Rectal smooth muscle tissue (tissue), 1 donor: ENCODE results near the gene TM4SF20.
"Not testable (repeated sequence)": the region's sequence is repeated elsewhere in the genome, so short reads cannot be mapped to it uniquely, and the experiment has no call there.

Source experiments
- H3K27ac ChIP-seq: one replicate; pipeline ENCODE4 v1.7.0; 2013; ENCODE audit warnings: low read depth, low read length, inconsistent platforms
- H3K27me3 ChIP-seq: one replicate; pipeline ENCODE4 v1.7.0; 2013; ENCODE audit warnings: low read length; ENCODE audit not compliant: control insufficient read depth, insufficient read depth
- H3K36me3 ChIP-seq: one replicate; pipeline ENCODE4 v1.7.0; 2013; ENCODE audit warnings: low read length; ENCODE audit not compliant: control insufficient read depth, insufficient read depth
- H3K4me1 ChIP-seq: one replicate; pipeline ENCODE4 v1.7.0; 2013; ENCODE audit warnings: low read length; ENCODE audit not compliant: control insufficient read depth, insufficient read depth
- H3K4me3 ChIP-seq: one replicate; pipeline ENCODE4 v1.7.0; 2013; ENCODE audit warnings: low read length
- H3K9ac ChIP-seq: one replicate; pipeline ENCODE4 v1.7.0; 2013; ENCODE audit warnings: low read length

Gene TM4SF20

GRCh38 chr2:227374158-227374557, 4.9 kb downstream of the TM4SF20 start:
- H3K27me3 ChIP-seq: no peaks in the 10 kb centered on the region
- no peaks in the 10 kb centered on the region for H3K4me1 ChIP-seq
- no peak overlapping the region for H3K9ac ChIP-seq
- H3K36me3 ChIP-seq: no peaks in the 10 kb centered on the region
- H3K4me3 ChIP-seq: no peak overlapping the region
- H3K27ac ChIP-seq: no peak overlapping the region

DNA sequence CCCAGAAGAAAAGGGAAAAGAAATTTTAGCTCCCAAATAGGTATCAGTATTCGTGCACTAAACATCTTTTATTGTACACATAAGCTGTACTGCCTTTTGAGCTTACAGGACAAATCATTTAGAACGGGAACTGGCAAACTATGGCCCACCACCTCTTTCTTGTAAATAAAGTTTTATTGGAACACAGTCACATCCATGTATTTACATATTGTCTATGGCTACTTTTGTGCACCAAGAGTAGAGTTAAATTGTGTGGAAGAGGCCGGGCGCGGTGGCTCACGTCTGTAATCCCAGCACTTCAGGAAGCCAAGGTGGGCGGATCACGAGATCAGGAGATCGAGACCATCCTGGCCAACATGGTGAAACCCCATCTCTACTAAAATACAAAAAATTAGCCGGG, 5.7 kb downstream of the TM4SF20 start:
- H3K4me1 ChIP-seq: no peaks in the 10 kb centered on the region
- no peak overlapping the region for H3K4me3 ChIP-seq
- no peaks in the 10 kb centered on the region for H3K27me3 ChIP-seq
- no peak overlapping the region for H3K9ac ChIP-seq
- H3K27ac ChIP-seq: no peak overlapping the region
- H3K36me3 ChIP-seq: no peaks in the 10 kb centered on the region

DNA sequence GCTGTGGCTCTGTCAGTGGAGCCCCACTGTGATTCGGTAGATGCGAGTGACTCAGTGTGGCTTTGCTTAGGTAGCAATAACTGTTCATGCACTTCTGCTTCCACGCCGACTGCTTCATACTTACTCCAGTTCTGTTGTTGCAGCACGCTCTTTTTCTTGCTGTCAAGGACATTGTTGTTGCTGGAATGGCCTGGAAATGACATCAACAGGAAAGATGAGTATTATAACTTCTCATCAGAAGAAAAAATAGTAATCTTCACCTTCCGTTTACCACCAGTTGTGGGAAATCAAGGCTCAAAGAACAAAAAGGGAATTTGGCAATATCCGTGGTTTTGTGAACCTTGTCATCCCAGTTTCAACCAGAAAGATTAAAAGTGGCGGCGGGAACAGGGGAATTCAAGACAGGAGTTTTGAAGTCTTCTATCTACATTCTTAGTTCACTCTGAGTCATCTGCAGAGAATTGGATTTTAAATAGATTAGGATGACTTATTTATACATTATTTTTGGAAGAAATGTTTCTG, 8.3 kb downstream of the TM4SF20 start:
- no peaks in the 10 kb centered on the region for H3K36me3 ChIP-seq
- no peak overlapping the region for H3K9ac ChIP-seq
- H3K27ac ChIP-seq: no peak overlapping the region
- H3K4me1 ChIP-seq: no peaks in the 10 kb centered on the region
- no peaks in the 10 kb centered on the region for H3K27me3 ChIP-seq
- no peak overlapping the region for H3K4me3 ChIP-seq

DNA sequence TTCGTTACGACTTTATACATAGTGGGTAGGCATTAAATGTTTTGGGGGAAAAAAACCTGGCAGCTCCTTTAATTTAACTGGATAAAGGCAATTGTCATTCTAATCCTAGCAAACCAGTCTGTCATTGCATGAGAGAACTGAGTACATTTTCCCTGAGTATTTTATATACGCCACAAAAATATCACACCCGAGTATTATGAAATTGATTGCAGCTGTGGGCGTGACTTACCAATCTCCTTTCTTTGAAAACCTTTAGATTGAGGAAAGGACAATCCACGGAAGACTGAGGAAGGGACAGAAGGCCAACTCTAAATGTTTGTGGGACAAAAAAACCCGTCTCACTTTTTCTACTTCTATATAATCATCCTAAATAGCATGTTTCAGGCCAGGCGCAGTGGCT, 9.0 kb downstream of the TM4SF20 start:
- Histone ChIP-seq H3K9ac (no peak overlapping the region), H3K4me3 (no peak overlapping the region), H3K36me3 (no peaks in the 10 kb centered on the region), H3K27ac (no peak overlapping the region), H3K27me3 (no peaks in the 10 kb centered on the region), H3K4me1 (no peaks in the 10 kb centered on the region)

GRCh38 chr2:227368574-227368973, 10.5 kb downstream of the TM4SF20 start:
- Histone ChIP-seq H3K4me1 (no peaks in the 10 kb centered on the region), H3K4me3 (no peak overlapping the region), H3K36me3 (no peaks in the 10 kb centered on the region), H3K9ac (no peak overlapping the region), H3K27ac (no peak overlapping the region), H3K27me3 (no peaks in the 10 kb centered on the region)

- H3K36me3 ChIP-seq: no peaks in the 10 kb centered on the region
- no peak overlapping the region for H3K4me3 ChIP-seq
- H3K9ac ChIP-seq: no peak overlapping the region
- no peak overlapping the region for H3K27ac ChIP-seq
- H3K27me3 ChIP-seq: no peaks in the 10 kb centered on the region
- no peaks in the 10 kb centered on the region for H3K4me1 ChIP-seq
Observed at GRCh38 chr2:227367427-227367795, 11.7 kb downstream of the TM4SF20 start.

- Histone ChIP-seq H3K4me3 (no peak overlapping the region), H3K27ac (no peak overlapping the region)
Observed at GRCh38 chr2:227366769-227367426, 12.2 kb downstream of the TM4SF20 start.

GRCh38 chr2:227365833-227366232, 13.3 kb downstream of the TM4SF20 start:
- Histone ChIP-seq H3K27me3 (no peaks in the 10 kb centered on the region), H3K4me1 (no peaks in the 10 kb centered on the region), H3K36me3 (no peaks in the 10 kb centered on the region), H3K4me3 (no peak overlapping the region), H3K9ac (no peak overlapping the region), H3K27ac (no peak overlapping the region)

More at GRCh38 chr2:227366769-227367426, 12.2 kb downstream of the TM4SF20 start:
- Histone ChIP-seq H3K36me3 (no peaks in the 10 kb centered on the region), H3K27me3 (no peaks in the 10 kb centered on the region), H3K4me1 (no peaks in the 10 kb centered on the region), H3K9ac (no peak overlapping the region)

DNA sequence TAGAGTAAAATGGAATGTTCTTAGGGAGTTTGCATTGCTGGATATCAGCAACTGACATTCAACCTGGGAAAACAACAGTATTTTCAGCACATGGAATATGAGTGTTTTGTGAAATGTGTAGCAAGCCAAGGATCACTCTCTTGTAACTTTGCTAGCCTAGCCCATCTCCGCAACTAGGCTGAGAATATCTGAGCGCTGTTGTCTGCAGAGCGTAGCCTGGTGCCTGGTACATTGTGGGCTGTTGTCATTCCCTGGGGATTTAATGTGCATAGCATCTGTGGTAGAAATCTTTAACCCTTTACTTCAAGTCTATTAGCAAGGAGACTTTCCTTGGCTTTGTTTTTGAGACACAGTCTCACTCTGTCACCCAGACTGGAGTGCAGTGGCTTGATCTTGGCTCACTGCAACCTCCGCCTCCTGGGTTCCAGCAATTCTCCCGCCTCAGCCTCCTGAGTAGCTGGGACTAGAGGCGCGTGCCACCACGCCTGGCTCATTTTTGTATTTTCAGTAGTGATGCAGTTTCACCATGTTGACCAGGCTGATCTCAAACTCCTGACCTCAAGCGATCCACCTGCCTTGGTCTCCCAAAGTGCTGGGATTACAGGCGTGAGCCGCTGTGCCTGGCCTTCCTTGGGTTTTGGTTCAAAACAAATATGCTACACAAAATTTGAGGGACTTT, 14.4 kb downstream of the TM4SF20 start:
- H3K27ac ChIP-seq, H3K9ac ChIP-seq, H3K36me3 ChIP-seq, H3K4me1 ChIP-seq, H3K27me3 ChIP-seq, H3K4me3 ChIP-seq: not testable (repeated sequence)

DNA sequence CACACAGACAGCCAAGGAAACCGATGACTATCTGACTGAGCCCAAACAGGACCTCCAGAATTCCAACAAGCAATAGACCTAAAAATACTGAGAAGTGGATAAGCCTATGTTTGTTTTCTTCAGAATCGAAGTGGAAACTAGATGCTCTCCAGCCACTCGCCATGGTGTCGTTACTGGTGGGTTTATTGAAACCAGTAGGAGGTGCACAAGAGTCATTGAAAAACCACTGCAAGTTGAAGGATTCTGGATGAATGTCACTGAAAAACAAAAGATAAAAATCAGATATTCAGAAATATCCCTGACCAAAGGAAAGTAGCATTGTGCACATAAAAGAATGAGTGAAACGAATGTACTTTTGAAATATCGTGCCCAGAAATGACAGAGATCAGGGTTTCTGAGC, 15.3 kb downstream of the TM4SF20 start:
- Histone ChIP-seq H3K27me3 (no peaks in the 10 kb centered on the region), H3K9ac (no peak overlapping the region), H3K27ac (no peak overlapping the region), H3K4me1 (no peaks in the 10 kb centered on the region), H3K36me3 (peaks cover 3% of the 10 kb centered on the region), H3K4me3 (no peak overlapping the region)

DNA sequence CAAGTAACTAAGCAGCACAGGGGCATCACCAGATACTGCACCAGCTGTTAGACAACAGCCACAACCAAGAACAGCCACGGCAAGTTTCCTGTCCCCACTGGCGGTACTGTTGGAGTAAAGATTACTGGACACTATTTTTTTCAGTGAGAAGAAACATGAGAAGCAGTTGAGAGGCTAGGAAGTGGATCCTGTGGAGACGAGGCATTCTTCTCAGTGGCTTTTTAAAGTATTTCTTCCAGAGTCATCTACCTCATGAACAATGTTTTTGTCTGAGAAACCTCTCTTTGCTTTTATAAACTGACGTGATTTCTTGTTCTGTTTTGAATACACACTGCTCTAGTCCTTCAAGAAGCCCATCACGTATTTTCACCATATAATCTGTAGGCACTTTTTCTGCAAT, 18.8 kb downstream of the TM4SF20 start:
- Histone ChIP-seq H3K9ac (no peak overlapping the region), H3K36me3 (peaks cover 3% of the 10 kb centered on the region), H3K27ac (no peak overlapping the region), H3K27me3 (no peaks in the 10 kb centered on the region), H3K4me3 (no peak overlapping the region), H3K4me1 (no peaks in the 10 kb centered on the region)

- H3K36me3 ChIP-seq: peaks cover 3% of the 10 kb centered on the region
- H3K4me1 ChIP-seq: no peaks in the 10 kb centered on the region
Observed at GRCh38 chr2:227351639-227352038, 27.5 kb downstream of the TM4SF20 start.

More at GRCh38 chr2:227351639-227352038, 27.5 kb downstream of the TM4SF20 start:
- Histone ChIP-seq H3K27me3 (no peaks in the 10 kb centered on the region), H3K27ac (no peak overlapping the region), H3K4me3 (no peak overlapping the region), H3K9ac (no peak overlapping the region)
